Pancreas (tissue), 10 donors: ENCODE data around the gene ADCY5. TPM values are rescaled to one million over a fixed set of nuclear protein-coding genes. Genes with fewer than 3 reads are reported as not detected.

ENCODE experiments used
- ATAC-seq, 4 donors: fragments of 200-7000 bp; cut with Tn5 transposase; one replicate each; pipeline versions ENCODE4 v1.8.0 to v1.9.1; 2020; ENCODE audit warnings: mild to moderate bottlenecking in 4 of 4, moderate library complexity in 4 of 4
- DNase-seq, 6 donors: peaks; one replicate each; pipeline ENCODE4 v3.0.0-alpha.2; 2020
- FAIRE-seq: peaks from 2 replicates; lab custom pipeline; 2012; peaks lifted over from hg19 to GRCh38; lab: Jason Lieb, UNC
- H3K27ac ChIP-seq, 4 donors: fragments of 200-600 bp; sonication (generic); 1 replicate in 3 of 4; 2 replicates in 1 of 4; pipeline versions ENCODE4 v1.5.0 to v1.8.0; 2020
- H3K27me3 ChIP-seq, 4 donors: fragments of 200-600 bp; one replicate each; pipeline ENCODE4 v1.8.0; 2021
- H3K36me3 ChIP-seq, 3 donors: fragments of 200-600 bp; sonication (generic) in 1 of 3; one replicate each; pipeline versions ENCODE4 v1.5.0 to v1.8.0; 2020 to 2021
- H3K4me1 ChIP-seq, 3 donors: fragments of 200-600 bp; one replicate each; pipeline ENCODE4 v1.8.0; 2021
- H3K4me3 ChIP-seq, 4 donors: fragments of 200-600 bp; sonication (generic) in 2 of 4; one replicate each; pipeline versions ENCODE4 v1.5.0 to v1.8.0; 2020 to 2021
- H3K9me3 ChIP-seq, 4 donors: fragments of 200-600 bp; one replicate each; pipeline ENCODE4 v1.8.0; 2021
- WGBS, 2 donors: extraction: QIAGEN DNeasy Blood & Tissue Kit; methylation state at CpG; one replicate each; pipeline ENCODE4 v1.1.7; 2013; 5-methylcytosine and 5-hydroxymethylcytosine counted together
- intact Hi-C, 3 donors: fragments of 100-400 bp; cut with DNase I; formaldehyde crosslinking; loops; one replicate each; pipeline versions ENCODE4 v1.11.1 to v1.14.2; 2022
- polyA plus RNA-seq, 2 donors: library from polyadenylated mRNA; stranded (reverse); fragments of 200-250 nt; gene quantifications; one replicate each; pipeline ENCODE4 v1.2.3, GENCODE V29; 2013
- total RNA-seq, 6 donors: library from RNA; stranded (reverse); fragmentation: NEBNext Ultra II Directional in 4 of 6; extraction: Animal tissue kit (Norgen Biotek cat#: 25700) in 4 of 6; gene quantifications; one replicate each; pipeline versions ENCODE4 v1.2.1 to v1.2.4, GENCODE V29; 2021 to 2023
- TF ChIP-seq, protein P1 (sequence below), 4 donors: fragments of 200-600 bp; sonication (generic) in 3 of 4; IDR thresholded peaks; one replicate each; pipeline versions ENCODE4 v1.5.0 to v1.8.0; 2021; ENCODE audit warnings: antibody characterized with exemption in 4 of 4
- donor health status: healthy with polysubstance abuse.
- donor health status: DM: no; HTN: no; CAD: no; lungs with moderate emphysema.
- donor health status: DM: no; HTN: no; CAD: no.
- donor health status: control.
- donor health status: control.
- donor health status: Bipolar disorder and iron deficiency.
- donor health status: DM: yes; HTN: yes; CAD: no.
- donor health status: DM: no; HTN: no; CAD: no.
- donor health status: DM: no; HTN: no; CAD: no.
- donor health status: DM: yes; HTN: yes; CAD: no.

ADCY5 gene
- total and polyA plus RNA-seq, 8 donors: 6.0 to 13.4 (median 9.6) TPM

DNA sequence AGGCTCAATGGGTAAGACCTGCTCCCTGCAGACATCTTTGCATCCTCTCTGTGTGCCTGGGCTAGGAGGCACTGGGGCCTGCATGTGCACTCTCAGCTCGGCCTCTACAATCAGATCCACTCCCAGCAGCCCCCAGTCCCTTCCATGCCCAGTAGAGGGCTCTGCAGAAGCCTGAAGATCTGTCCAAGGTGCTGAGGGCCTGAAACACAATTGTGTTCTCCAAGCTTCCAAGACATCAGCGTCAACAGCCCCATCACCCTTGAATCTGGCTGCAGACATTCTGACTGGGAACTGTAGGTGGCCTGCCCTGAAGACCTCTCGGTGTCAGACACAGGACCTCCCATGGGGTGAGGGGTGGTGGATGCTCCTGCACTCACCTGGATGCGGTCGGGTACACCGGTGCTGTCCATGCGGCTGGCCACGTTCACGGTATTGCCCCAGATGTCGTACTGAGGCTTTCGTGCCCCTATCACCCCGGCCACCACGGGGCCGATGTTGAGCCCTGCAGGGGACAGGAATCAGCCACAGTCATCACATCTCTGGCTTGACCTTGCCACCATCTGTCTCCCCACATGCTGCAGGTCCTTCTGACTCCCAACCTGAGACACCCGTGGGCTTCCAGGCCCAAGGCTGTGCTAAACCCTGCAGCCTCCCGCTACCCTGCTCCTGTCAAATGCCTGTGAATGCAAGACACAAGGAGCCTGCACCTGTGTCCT is 162.4 kb downstream of the ADCY5 start:
- H3K27me3 ChIP-seq: no peaks in the 10 kb centered on the region
- DNase-seq (peak in 5 of 6 donors; percentile 25 to 59 (median 50)), FAIRE-seq (no peak), ATAC-seq (peak; percentile 57 to 93 (median 76))
- H3K9me3 ChIP-seq: no peaks in the 10 kb centered on the region
- H3K27ac ChIP-seq: no peak overlapping the region
- intact Hi-C loops: no loop called here
- H3K4me1 ChIP-seq: no peaks in the 10 kb centered on the region
- TF ChIP-seq, protein P1, sequence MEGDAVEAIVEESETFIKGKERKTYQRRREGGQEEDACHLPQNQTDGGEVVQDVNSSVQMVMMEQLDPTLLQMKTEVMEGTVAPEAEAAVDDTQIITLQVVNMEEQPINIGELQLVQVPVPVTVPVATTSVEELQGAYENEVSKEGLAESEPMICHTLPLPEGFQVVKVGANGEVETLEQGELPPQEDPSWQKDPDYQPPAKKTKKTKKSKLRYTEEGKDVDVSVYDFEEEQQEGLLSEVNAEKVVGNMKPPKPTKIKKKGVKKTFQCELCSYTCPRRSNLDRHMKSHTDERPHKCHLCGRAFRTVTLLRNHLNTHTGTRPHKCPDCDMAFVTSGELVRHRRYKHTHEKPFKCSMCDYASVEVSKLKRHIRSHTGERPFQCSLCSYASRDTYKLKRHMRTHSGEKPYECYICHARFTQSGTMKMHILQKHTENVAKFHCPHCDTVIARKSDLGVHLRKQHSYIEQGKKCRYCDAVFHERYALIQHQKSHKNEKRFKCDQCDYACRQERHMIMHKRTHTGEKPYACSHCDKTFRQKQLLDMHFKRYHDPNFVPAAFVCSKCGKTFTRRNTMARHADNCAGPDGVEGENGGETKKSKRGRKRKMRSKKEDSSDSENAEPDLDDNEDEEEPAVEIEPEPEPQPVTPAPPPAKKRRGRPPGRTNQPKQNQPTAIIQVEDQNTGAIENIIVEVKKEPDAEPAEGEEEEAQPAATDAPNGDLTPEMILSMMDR (IDR thresholded peaks at IDR 0.05): peak; percentile 35 to 58 (median 42)
- 73 to 82% methylated on average over 16 of the region's 16 CpGs for WGBS, 2 donors
- H3K4me3 ChIP-seq: no peak overlapping the region
- H3K36me3 ChIP-seq: peaks cover 0 to 8% (median 0%) of the 10 kb centered on the region in 3 donors

DNA sequence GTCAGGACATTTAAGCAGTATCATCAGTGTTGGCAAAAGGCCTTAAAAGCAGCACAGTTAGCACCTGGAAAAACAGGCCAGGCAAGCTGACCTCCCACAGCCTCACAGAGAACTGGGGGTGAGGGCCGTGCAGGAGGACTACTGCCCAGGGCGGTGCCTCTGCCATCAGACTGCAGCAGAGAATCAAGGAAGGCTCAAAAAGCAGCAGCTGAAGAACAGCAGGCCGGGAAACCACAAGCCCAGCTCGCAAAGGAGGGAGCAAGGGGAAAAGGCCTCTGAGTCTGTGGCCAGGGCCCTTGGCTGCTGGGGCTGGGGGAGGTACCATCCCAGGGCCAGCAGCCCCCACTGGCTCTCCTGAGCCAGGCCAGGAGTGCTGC is 163.0 kb downstream of the ADCY5 start:
- H3K4me1 ChIP-seq: no peaks in the 10 kb centered on the region
- no peak for ATAC-seq
- no peak overlapping the region for H3K27ac ChIP-seq
- FAIRE-seq: no peak
- no peaks in the 10 kb centered on the region for H3K27me3 ChIP-seq
- intact Hi-C loops: no loop called here
- H3K9me3 ChIP-seq: no peaks in the 10 kb centered on the region
- peaks cover 0 to 8% (median 0%) of the 10 kb centered on the region in 3 donors for H3K36me3 ChIP-seq
- peak in 2 of 6 donors; percentile 3 to 32 for DNase-seq
- no peak overlapping the region for H3K4me3 ChIP-seq
- TF ChIP-seq, protein P1 (IDR thresholded peaks at IDR 0.05): no peak
- WGBS, 2 donors: 60 to 82% methylated on average over 3 to 4 of the region's 4 CpGs

DNA sequence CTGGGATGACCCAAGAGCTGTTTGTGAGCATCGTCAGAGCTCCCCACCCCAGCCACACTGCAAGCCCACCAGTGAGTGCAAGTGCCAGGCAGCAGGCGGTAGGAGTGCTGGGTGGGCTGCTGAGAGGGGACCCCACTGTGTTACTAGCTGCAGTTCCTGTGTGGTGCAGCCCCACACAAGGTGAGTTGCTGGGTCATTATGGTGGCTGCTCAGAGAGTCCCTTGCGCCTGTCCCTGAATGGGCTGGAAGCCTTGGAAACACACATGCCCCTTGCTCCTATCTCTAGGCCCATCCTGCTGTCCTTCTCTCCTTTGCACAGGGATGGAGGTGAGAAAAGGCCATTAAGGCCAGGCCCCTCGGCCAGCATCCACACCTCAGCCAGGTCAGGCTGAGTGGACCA is 163.4 kb downstream of the ADCY5 start:
- Histone ChIP-seq H3K4me3 (no peak overlapping the region), H3K4me1 (no peaks in the 10 kb centered on the region), H3K36me3 (peaks cover 0 to 8% (median 0%) of the 10 kb centered on the region in 3 donors), H3K27ac (no peak overlapping the region), H3K9me3 (no peaks in the 10 kb centered on the region), H3K27me3 (no peaks in the 10 kb centered on the region)
- peak in 1 of 6 donors; percentile 2 for DNase-seq
- 78 to 81% methylated on average over 4 of the region's 4 CpGs for WGBS, 2 donors
- TF ChIP-seq, protein P1 (IDR thresholded peaks at IDR 0.05): no peak
- no peak for ATAC-seq
- no peak for FAIRE-seq
- intact Hi-C loops: no loop called here

DNA sequence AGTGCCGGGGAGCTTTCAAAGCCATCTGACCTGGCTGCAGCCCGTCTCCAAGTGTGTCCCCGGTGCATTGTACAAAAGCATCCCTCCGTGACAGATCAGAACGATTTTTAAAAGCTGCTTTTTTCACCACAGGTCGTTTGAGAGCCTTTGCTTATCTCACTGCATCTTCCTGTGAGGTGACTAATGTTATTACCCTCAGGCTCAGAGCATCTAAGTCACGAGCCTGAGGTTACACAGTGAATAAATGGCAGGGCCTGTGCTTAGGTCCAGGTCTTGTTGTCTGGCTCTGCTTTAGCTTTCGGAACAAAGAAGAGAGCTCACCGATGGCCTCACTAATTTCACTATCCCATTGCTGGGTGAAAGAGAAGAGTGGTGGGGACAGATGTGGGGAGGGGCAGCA is 163.8 kb downstream of the ADCY5 start:
- H3K36me3 ChIP-seq: peaks cover 0 to 8% (median 0%) of the 10 kb centered on the region in 3 donors
- TF ChIP-seq, protein P1 (IDR thresholded peaks at IDR 0.05): no peak

More for the DNA sequence above, 163.8 kb downstream of the ADCY5 start:
- peak in 1 of 6 donors; percentile 2 for DNase-seq
- Histone ChIP-seq H3K4me1 (no peaks in the 10 kb centered on the region), H3K27me3 (no peaks in the 10 kb centered on the region), H3K4me3 (no peak overlapping the region), H3K27ac (no peak overlapping the region), H3K9me3 (no peaks in the 10 kb centered on the region)
- ATAC-seq: no peak
- intact Hi-C loops: no loop called here
- WGBS, 2 donors: 70 to 73% methylated on average over 9 of the region's 9 CpGs
- FAIRE-seq: no peak
